Hypothalamus (tissue), 51 donors: ENCODE results near the gene DDX54.
"Not testable (repeated sequence)": the region's sequence is repeated elsewhere in the genome, so short reads cannot be mapped to it uniquely, and the experiment has no call there.

Source experiments
- DNase-seq, 51 donors: peaks; one replicate each; lab custom pipeline; 2025; lab: John Stamatoyannopoulos, UW

Gene DDX54

GRCh38 chr12:113146999-113147398, 38.3 kb downstream of the DDX54 start:
- no peak for DNase-seq

- DNase-seq = no peak
Measured at GRCh38 chr12:113145720-113146551, 39.3 kb downstream of the DDX54 start.

GRCh38 chr12:113144806-113145205, 40.5 kb downstream of the DDX54 start:
- DNase-seq = no peak

- DNase-seq = no peak
Measured at GRCh38 chr12:113143959-113144358, 41.3 kb downstream of the DDX54 start.

GRCh38 chr12:113142886-113143332, 42.4 kb downstream of the DDX54 start:
- peak in 1 of 51 donors; percentile 59 for DNase-seq

- DNase-seq = peak in 50 of 51 donors; percentile 19 to 94 (median 76)
Measured at GRCh38 chr12:113142173-113142885, 42.9 kb downstream of the DDX54 start.

- not testable (repeated sequence) for DNase-seq
Measured at GRCh38 chr12:113141716-113142115, 43.6 kb downstream of the DDX54 start.

GRCh38 chr12:113140706-113141105, 44.6 kb downstream of the DDX54 start:
- no peak for DNase-seq

GRCh38 chr12:113138826-113139225, 46.5 kb downstream of the DDX54 start:
- no peak for DNase-seq

- DNase-seq = no peak
Measured at GRCh38 chr12:113137861-113138783, 47.2 kb downstream of the DDX54 start.

GRCh38 chr12:113136990-113137511, 48.2 kb downstream of the DDX54 start:
- DNase-seq = no peak

GRCh38 chr12:113136128-113136989, 48.9 kb downstream of the DDX54 start:
- peak in 40 of 51 donors; percentile 9 to 84 (median 55) for DNase-seq

- peak in 34 of 51 donors; percentile 13 to 84 (median 54) for DNase-seq
Measured at GRCh38 chr12:113135178-113136127, 49.8 kb downstream of the DDX54 start, which contains the start of gene RASAL1. RASAL1 (minus strand) TSS chr12:113135761; CDS start chr12:113135462, 299 bp downstream.

- DNase-seq = peak in 1 of 51 donors; percentile 9
Measured at GRCh38 chr12:113134521-113134951, 50.7 kb downstream of the DDX54 start.

GRCh38 chr12:113134071-113134470, 51.2 kb downstream of the DDX54 start:
- no peak for DNase-seq

GRCh38 chr12:113133666-113134065, 51.6 kb downstream of the DDX54 start:
- DNase-seq = no peak

- DNase-seq = no peak
Measured at GRCh38 chr12:113133036-113133435, 52.2 kb downstream of the DDX54 start.

- DNase-seq = peak in 2 of 51 donors; percentile 21 to 22
Measured at GRCh38 chr12:113131556-113131955, 53.7 kb downstream of the DDX54 start.
